GM18907 (cell line): ENCODE data around the gene ANKH.
A peak's percentile ranks its signal among the peaks of the same experiment; 100 is the strongest.

Experiments used
- ATAC-seq: cut with Tn5 transposase; IDR thresholded peaks from one replicate; pipeline ENCODE4 v1.9.1; 2021; ENCODE audit warnings: mild to moderate bottlenecking, moderate library complexity; ENCODE audit not compliant: unreplicated experiment

Gene ANKH

DNA sequence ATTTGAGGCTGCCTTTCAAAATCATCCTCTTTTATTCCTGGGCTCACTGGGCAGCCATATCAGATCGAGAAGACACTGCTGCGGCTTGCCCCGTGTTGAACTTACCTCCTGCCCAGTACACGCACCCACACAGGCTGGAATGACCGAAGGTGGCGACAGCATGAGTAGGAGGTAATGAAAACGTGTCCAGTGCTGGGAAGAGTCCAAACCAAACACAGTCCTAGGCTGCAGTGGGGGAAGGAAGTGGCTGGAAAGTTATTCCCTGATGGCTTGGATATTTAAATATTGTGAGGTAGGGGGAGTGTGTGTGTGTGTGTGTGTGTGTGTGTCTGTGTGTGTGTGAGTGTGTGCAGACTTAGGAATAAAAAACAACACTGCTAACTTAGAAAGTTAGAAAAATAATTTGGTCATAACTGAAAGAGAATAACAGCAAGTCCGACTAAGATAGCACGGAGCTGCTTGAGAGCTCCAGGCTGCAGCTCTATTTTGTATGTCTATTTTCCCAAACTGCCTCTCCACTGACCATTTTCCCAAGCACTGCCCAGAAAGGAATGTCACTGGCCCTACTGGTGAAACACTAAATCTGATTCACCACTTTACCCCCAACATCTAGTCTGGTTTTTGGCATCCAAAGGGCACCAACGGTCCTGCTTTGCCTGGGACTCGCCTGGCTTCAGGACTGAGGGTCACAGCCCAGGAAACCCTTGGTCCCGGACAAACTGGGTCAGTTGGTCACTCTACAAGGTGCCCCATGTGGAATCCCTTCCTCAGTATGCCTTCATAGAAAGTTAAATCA is 41.2 kb downstream of the ANKH start:
- ATAC-seq = no peak

- no peak for ATAC-seq
These were observed 42.2 kb downstream of the ANKH start for GRCh38 chr5:14829396-14829795.

DNA sequence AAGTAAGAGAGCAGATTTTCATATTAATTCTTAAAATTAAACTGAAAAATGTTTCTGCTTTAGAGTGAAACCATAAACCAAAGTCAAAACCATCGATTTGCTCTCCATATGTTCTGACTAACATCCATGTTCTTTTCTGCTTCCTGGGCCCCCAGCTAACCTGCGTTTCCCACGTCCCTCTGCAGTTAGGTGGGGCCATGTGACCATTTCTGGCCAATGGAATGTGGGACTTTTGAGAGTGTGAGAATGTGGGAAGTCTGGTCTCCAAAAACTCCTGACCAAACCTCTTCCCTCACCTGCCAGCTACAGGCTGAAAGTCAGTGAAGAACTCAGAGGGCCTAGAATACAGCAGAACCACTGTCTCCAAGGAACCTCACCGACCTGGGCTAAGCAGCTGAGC is 44.9 kb downstream of the ANKH start:
- no peak for ATAC-seq

DNA sequence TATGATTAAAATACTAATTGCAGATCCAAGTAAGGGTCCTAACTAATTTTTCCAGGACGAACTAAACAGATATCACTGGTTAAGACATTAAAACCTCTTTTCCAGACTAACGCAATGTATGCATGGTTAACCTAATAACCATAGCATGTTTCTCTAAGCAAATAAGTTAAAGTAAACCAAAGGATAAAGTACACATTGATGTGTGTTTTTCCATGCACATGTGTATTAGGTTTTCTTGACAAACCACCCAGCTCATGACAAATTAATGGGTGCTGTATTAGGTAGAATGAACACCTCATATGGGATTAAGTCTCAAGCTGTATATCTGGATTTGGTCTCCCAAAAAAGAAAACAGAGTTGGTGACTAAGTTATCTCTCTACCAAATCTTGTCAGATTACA is 45.6 kb downstream of the ANKH start:
- ATAC-seq = no peak

- no peak for ATAC-seq
These were observed 47.1 kb downstream of the ANKH start for GRCh38 chr5:14824499-14824898.

DNA sequence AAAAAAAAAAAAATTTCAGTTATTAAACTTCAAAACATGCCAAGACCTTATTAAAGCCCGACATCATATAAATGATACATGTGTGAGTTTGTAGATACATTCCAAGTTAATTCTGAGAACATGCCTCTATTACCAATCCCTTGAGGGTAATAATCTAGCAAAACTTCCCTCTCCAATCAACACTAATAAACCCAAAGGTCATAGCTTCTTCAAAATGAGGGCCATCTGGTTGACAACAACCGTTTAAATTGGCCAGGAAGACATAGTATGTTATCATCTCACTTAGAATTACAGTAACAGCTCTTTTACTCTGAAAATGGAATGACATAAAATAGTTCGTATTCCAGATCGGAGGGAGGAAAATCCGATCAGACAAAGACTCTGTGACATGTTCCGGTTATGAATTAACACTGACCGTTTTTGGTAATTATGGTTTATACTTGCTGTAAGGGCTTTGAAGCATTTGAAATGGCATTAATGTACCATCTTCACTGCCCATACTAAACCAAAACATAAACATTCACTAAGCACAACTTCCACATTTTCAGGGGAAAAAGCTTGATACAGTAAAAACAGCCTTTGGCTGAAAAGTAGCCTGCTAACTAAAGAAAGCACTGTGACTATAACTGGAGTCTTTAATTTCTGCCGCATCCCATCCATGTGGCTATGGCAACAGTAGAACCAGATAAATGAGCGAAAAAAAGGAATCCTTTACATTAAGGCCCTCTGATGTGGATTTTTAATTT is 50.3 kb downstream of the ANKH start:
- no peak for ATAC-seq

DNA sequence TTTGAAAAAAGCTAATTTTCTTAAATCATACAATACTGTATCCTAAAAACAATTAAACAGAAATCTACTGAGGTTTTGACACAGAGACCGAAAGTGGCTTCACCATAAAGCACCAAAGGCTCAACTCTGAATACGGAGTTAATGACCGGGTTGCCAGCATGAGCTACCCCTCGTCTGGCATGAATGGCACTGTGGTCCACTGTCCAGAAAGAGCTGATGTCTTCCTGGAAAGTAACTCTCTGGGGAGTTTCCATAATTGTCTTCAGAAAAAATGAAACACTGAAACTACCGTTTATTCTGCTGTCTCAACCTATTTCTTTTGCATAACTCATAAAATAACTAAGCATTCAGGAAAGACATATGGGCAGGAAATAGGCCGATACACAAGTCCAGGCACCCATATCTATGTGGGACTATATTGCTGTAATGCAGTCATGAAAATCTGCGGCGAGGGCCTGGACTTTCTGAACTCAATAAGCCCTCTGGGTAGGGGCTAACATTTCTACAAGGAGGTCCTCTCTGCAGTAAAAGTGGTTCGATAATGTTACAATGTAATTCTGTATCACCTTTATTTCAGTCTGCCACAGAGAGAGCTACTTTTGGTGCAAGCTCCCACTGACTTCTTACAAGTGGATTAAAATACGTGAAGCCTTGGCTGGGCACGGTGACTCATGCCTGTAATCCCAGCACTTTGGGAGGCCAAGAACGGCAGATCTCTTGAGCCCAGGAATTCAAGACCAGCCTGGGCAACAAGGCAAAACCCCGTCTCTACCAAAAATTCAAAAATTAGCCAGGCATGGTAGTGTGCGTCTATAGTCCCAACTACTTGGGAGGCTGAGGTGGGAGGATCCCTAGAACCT is 52.4 kb downstream of the ANKH start:
- ATAC-seq = no peak

GRCh38 chr5:14817762-14818136 is 53.8 kb downstream of the ANKH start:
- peak; percentile 73 for ATAC-seq

DNA sequence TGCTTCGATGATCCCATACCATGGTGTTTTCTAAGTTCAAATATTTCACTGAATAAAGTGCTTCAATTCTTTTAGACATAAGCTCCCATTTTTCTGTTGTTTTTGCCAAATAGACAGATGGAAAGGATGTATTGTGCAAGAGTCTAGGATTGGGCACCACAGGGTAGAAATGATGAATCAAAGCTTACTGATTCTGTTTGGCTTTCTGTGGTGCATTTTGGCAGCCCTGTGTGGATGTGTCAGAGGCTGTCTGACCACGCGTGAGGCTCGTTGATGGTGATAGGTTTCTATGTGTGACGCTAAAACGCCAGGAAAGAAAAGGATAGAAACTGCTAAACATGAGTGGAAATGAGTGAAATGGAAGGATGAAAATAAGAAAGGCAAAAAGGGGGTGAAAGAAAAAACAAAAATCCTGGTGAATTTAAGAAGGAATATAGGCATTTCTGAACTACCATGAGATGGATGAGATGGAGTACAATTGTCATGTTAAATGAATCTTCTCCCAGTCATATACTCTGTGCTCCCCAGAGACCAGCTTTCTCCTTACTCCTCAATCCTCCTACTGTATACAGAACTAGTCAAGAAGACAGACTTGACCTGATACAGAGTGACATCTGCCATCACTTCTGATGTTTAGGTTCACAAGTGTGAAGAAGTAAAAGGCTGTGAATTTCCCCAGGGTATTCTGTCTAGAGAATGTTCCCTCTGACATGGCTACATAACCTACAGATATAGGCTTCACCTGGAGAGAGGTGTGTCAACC is 54.4 kb downstream of the ANKH start:
- peak; percentile 73 for ATAC-seq

GRCh38 chr5:14816374-14816998 is 55.1 kb downstream of the ANKH start:
- no peak for ATAC-seq

- no peak for ATAC-seq
These were observed 57.8 kb downstream of the ANKH start for GRCh38 chr5:14813747-14814146.

DNA sequence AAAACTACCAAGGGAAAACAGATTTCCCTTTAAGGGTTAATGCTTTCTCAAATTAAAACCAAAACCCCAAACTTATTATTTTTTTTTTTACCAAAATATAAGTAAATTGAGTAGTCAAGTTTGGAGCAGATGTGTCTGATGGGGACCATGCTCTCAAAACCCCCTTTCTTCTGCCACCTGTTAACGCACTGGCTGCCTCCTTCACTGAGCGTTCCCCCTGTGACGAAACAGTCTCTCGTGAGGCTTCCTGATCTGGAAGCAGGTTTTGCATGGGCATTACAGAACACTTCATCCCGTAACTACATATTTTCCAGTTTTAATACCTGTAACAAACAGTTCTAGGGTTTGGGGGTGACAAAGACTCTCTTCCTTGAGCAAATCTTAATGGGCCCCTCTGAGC is 59.4 kb downstream of the ANKH start:
- peak; percentile 17 for ATAC-seq

GRCh38 chr5:14810928-14811572 is 60.5 kb downstream of the ANKH start:
- no peak for ATAC-seq

DNA sequence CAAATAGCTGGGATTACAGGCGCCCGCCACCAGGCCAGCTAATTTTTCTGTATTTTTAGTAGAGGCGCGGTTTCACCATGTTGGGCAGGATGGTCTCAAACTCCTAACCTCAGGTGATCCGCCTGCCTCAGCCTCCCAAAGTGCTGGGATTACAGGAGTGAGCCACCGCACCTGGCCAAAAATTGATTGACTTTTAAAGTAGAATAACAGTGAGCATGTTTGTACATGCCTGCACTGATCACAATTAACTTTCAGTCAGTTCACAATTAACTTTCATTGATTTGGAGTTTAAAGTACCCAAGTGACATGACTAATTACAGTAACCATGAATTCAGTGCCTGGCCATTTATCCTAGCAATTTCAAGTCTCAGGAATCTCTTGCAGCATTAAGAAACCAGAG is 61.3 kb downstream of the ANKH start:
- no peak for ATAC-seq

- ATAC-seq = peak; percentile 98
These were observed 62.0 kb downstream of the ANKH start for GRCh38 chr5:14809369-14810155.

DNA sequence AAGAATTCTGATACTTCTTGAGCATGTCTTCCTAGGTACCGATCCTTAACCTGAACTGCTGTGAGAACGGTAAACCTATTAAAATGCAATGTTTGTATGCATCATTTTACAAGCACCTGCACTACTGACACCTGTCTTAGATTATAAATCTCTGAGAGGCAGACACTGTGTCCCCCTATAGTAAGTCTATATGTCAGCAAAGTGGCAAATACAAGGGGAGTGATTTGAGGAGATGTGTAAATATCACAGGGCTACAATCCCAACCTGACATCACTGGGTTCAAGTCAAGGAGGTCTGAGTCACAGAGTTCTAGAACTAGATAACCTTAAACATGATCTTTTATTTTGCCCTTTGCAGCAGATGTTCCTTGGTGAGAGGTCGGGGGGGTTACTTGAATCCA is 64.1 kb downstream of the ANKH start:
- no peak for ATAC-seq

GRCh38 chr5:14806456-14806855 is 65.1 kb downstream of the ANKH start:
- no peak for ATAC-seq

- ATAC-seq = no peak
These were observed 69.0 kb downstream of the ANKH start for GRCh38 chr5:14802541-14802940.

DNA sequence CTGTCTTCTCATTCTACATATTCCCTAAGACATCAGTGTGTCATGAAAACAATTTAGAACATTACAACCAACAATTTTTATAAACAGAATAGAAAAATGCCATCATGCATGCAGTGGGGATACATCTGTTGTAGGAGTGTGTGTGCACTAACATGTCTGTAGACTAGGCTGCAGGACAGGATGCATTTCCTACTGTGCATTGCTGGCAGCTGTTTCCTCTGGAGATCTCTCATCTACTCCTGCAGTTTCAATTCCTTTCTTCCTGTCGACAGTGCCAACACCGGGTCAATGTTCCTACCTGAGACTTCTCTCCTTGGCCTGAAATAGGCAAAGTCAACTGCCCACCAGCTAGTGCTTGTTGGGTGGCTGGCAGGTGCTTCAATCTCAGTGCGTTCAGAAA is 69.8 kb downstream of the ANKH start:
- no peak for ATAC-seq
